ENCODE results near the gene IFT20.

Gene IFT20

GRCh38 chr17:28335959-28336871 is 943 bp upstream of the IFT20 start:
- peak; percentile 44 to 66 for DNase-seq
- TF ChIP-seq GATA1 (IDR thresholded peaks at IDR 0.05; ENCODE audit: low read depth, low read length) (no peak), POLR2A (IDR thresholded peaks at IDR 0.05; ENCODE audit: low read length) (peak; percentile 29)

GRCh38 chr17:28334666-28335200 is 539 bp downstream of the IFT20 start:
- TF ChIP-seq GATA1 (IDR thresholded peaks at IDR 0.05; ENCODE audit: low read depth, low read length): no peak
- no peak for TF ChIP-seq POLR2A (IDR thresholded peaks at IDR 0.05; ENCODE audit: low read length)

GRCh38 chr17:28334171-28334570 is 1.1 kb downstream of the IFT20 start:
- peak in 1 of 2 experiments; percentile 44 for DNase-seq
- TF ChIP-seq POLR2A (IDR thresholded peaks at IDR 0.05; ENCODE audit: low read length) (no peak), GATA1 (IDR thresholded peaks at IDR 0.05; ENCODE audit: low read depth, low read length) (no peak)

More at GRCh38 chr17:28334666-28335200, 539 bp downstream of the IFT20 start:
- peak in 1 of 2 experiments; percentile 58 for DNase-seq

- no peak for TF ChIP-seq POLR2A (IDR thresholded peaks at IDR 0.05; ENCODE audit: low read length)
- TF ChIP-seq GATA1 (IDR thresholded peaks at IDR 0.05; ENCODE audit: low read depth, low read length): no peak
- no peak for DNase-seq
These were observed 2.1 kb downstream of the IFT20 start for GRCh38 chr17:28333083-28333746.

- no peak for TF ChIP-seq GATA1 (IDR thresholded peaks at IDR 0.05; ENCODE audit: low read depth, low read length)
- TF ChIP-seq POLR2A (IDR thresholded peaks at IDR 0.05; ENCODE audit: low read length): no peak
- no peak for DNase-seq
These were observed 3.3 kb downstream of the IFT20 start for GRCh38 chr17:28331891-28332420.

GRCh38 chr17:28330671-28331070 is 4.6 kb downstream of the IFT20 start:
- DNase-seq: no peak
- no peak for TF ChIP-seq POLR2A (IDR thresholded peaks at IDR 0.05; ENCODE audit: low read length)
- no peak for TF ChIP-seq GATA1 (IDR thresholded peaks at IDR 0.05; ENCODE audit: low read depth, low read length)

GRCh38 chr17:28328325-28328724 is 6.9 kb downstream of the IFT20 start:
- no peak for DNase-seq
- TF ChIP-seq POLR2A (IDR thresholded peaks at IDR 0.05; ENCODE audit: low read length) (no peak), GATA1 (IDR thresholded peaks at IDR 0.05; ENCODE audit: low read depth, low read length) (no peak)

- no peak for DNase-seq
- TF ChIP-seq GATA1 (IDR thresholded peaks at IDR 0.05; ENCODE audit: low read depth, low read length) (no peak), POLR2A (IDR thresholded peaks at IDR 0.05; ENCODE audit: low read length) (no peak)
These were observed 7.6 kb downstream of the IFT20 start for GRCh38 chr17:28327709-28328108.

GRCh38 chr17:28327031-28327607 is 8.2 kb downstream of the IFT20 start:
- DNase-seq: no peak
- no peak for TF ChIP-seq POLR2A (IDR thresholded peaks at IDR 0.05; ENCODE audit: low read length)
- no peak for TF ChIP-seq GATA1 (IDR thresholded peaks at IDR 0.05; ENCODE audit: low read depth, low read length)

GRCh38 chr17:28326114-28326513 is 9.2 kb downstream of the IFT20 start:
- no peak for DNase-seq
- no peak for TF ChIP-seq POLR2A (IDR thresholded peaks at IDR 0.05; ENCODE audit: low read length)
- no peak for TF ChIP-seq GATA1 (IDR thresholded peaks at IDR 0.05; ENCODE audit: low read depth, low read length)

GRCh38 chr17:28325211-28325610 is 10.1 kb downstream of the IFT20 start:
- TF ChIP-seq GATA1 (IDR thresholded peaks at IDR 0.05; ENCODE audit: low read depth, low read length) (no peak), POLR2A (IDR thresholded peaks at IDR 0.05; ENCODE audit: low read length) (no peak)
- no peak for DNase-seq

- no peak for DNase-seq
- TF ChIP-seq GATA1 (IDR thresholded peaks at IDR 0.05; ENCODE audit: low read depth, low read length): no peak
- TF ChIP-seq POLR2A (IDR thresholded peaks at IDR 0.05; ENCODE audit: low read length): no peak
These were observed 10.5 kb downstream of the IFT20 start for GRCh38 chr17:28324781-28325180.

GRCh38 chr17:28324267-28324745 is 11.0 kb downstream of the IFT20 start:
- DNase-seq: no peak

More at GRCh38 chr17:28324267-28324745, 11.0 kb downstream of the IFT20 start:
- TF ChIP-seq POLR2A (IDR thresholded peaks at IDR 0.05; ENCODE audit: low read length): no peak
- TF ChIP-seq GATA1 (IDR thresholded peaks at IDR 0.05; ENCODE audit: low read depth, low read length): no peak
